HG02840 (cell line): ENCODE results near the gene MYLK.

Source experiments
- ATAC-seq: cut with Tn5 transposase; IDR thresholded peaks from one replicate; pipeline ENCODE4 v1.9.1; 2021; ENCODE audit warnings: mild to moderate bottlenecking, moderate library complexity, moderate number of reproducible peaks; ENCODE audit not compliant: unreplicated experiment, low FRiP score

MYLK gene

GRCh38 chr3:123877466-123877865 is 6.7 kb downstream of the MYLK start:
- no peak for ATAC-seq

- ATAC-seq = no peak
These were observed 7.3 kb downstream of the MYLK start for GRCh38 chr3:123876858-123877257.

GRCh38 chr3:123872621-123873020 is 11.5 kb downstream of the MYLK start:
- no peak for ATAC-seq

- no peak for ATAC-seq
These were observed 12.2 kb downstream of the MYLK start for GRCh38 chr3:123871946-123872345.

- ATAC-seq = no peak
These were observed 14.1 kb downstream of the MYLK start for GRCh38 chr3:123870033-123870432.

GRCh38 chr3:123869165-123869564 is 15.0 kb downstream of the MYLK start:
- no peak for ATAC-seq

GRCh38 chr3:123864706-123865105 is 19.4 kb downstream of the MYLK start:
- no peak for ATAC-seq

- no peak for ATAC-seq
These were observed 22.0 kb downstream of the MYLK start for GRCh38 chr3:123862152-123862551.

GRCh38 chr3:123861081-123861836 is 22.9 kb downstream of the MYLK start:
- no peak for ATAC-seq

- ATAC-seq = no peak
These were observed 25.0 kb downstream of the MYLK start for GRCh38 chr3:123859177-123859576.

GRCh38 chr3:123854905-123855304 is 29.2 kb downstream of the MYLK start:
- ATAC-seq = no peak

GRCh38 chr3:123853686-123854372 is 30.3 kb downstream of the MYLK start:
- no peak for ATAC-seq

GRCh38 chr3:123847209-123847608 is 36.9 kb downstream of the MYLK start:
- ATAC-seq = no peak

- no peak for ATAC-seq
These were observed 40.5 kb downstream of the MYLK start for GRCh38 chr3:123843668-123844067.

GRCh38 chr3:123842711-123843110 is 41.4 kb downstream of the MYLK start:
- no peak for ATAC-seq

GRCh38 chr3:123841476-123842238 is 42.5 kb downstream of the MYLK start:
- ATAC-seq = no peak

- no peak for ATAC-seq
These were observed 43.2 kb downstream of the MYLK start for GRCh38 chr3:123840961-123841360.

- no peak for ATAC-seq
These were observed 46.3 kb downstream of the MYLK start for GRCh38 chr3:123837858-123838257.

- ATAC-seq = no peak
These were observed 49.5 kb downstream of the MYLK start for GRCh38 chr3:123834631-123835030.

- no peak for ATAC-seq
These were observed 50.7 kb downstream of the MYLK start for GRCh38 chr3:123833398-123833785.

- no peak for ATAC-seq
These were observed 51.3 kb downstream of the MYLK start for GRCh38 chr3:123832692-123833397.
